Activated CD4-positive, alpha-beta memory T cell treated with anti-CD3 and anti-CD28 coated beads for 36 hours (primary cell): ENCODE measurements around the gene SCAPER. TPM values are rescaled to one million over a fixed set of nuclear protein-coding genes. Genes with fewer than 3 reads are reported as not detected.
"Not testable (repeated sequence)": the region's sequence is repeated elsewhere in the genome, so short reads cannot be mapped to it uniquely, and the experiment has no call there.

Experiments
- CTCF ChIA-PET: fragments of 350-600 bp; sonication (Branson Sonifier 250); formaldehyde crosslinking; loops from one replicate; lab custom pipeline; 2021; ENCODE audit warnings: antibody characterized with exemption, inconsistent platforms; lab: Charles Lee
- POLR2A ChIA-PET: fragments of 350-600 bp; sonication (Branson Sonifier 250); formaldehyde crosslinking; loops from one replicate; lab custom pipeline; 2021; ENCODE audit warnings: antibody characterized with exemption; lab: Charles Lee
- DNase-seq: peaks from one replicate; pipeline ENCODE4 v3.0.0-alpha.2; 2020
- H3K27ac Mint-ChIP-seq: one replicate; pipeline ENCODE4 v1.8.0; 2021; ENCODE audit warnings: mixed read lengths
- H3K27me3 Mint-ChIP-seq: one replicate; pipeline ENCODE4 v1.8.0; 2021; ENCODE audit warnings: mixed read lengths
- H3K36me3 Mint-ChIP-seq: one replicate; pipeline ENCODE4 v1.8.0; 2021; ENCODE audit warnings: mixed read lengths
- H3K4me1 Mint-ChIP-seq: one replicate; pipeline ENCODE4 v1.8.0; 2021; ENCODE audit warnings: low read depth, mixed read lengths
- H3K4me3 Mint-ChIP-seq: one replicate; pipeline ENCODE4 v1.8.0; 2021; ENCODE audit warnings: mild to moderate bottlenecking, mixed read lengths
- H3K9me3 Mint-ChIP-seq: one replicate; pipeline ENCODE4 v1.8.0; 2021; ENCODE audit warnings: mixed read lengths
- intact Hi-C: fragments of 100-400 bp; cut with micrococcal nuclease; formaldehyde crosslinking; loops from one replicate; pipeline ENCODE4 v1.15.1; 2023
- total RNA-seq, 2 experiments: library from RNA; stranded (reverse); gene quantifications; one replicate each; pipeline ENCODE4 v1.2.3, GENCODE V29; 2021

SCAPER gene
- total RNA-seq, 2 experiments from 2014 or later = 21.5 to 22.9 TPM

DNA sequence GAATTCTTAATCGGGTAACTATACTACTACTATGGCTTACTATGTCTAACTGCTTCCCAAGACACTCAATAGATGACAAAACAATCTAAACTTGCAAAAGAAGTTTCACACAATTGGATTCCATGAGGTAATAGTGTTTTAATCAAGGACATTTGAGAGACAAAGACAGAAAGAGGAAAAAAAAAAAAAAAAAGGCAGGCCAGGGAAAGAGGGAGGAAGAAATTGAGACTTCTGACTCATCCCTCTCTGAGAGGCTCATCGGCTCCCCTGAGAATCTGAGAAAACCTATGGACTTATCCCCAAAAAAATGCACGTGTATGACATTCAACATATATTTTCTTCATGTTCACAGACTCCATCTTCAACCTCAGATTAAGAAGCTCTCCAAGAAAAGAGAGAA, 61.0 kb downstream of the SCAPER start:
- Mint-ChIP-seq H3K4me3 (no peak overlapping the region), H3K27me3 (no peaks in the 10 kb centered on the region), H3K27ac (no peak overlapping the region), H3K36me3 (peaks cover 4% of the 10 kb centered on the region), H3K9me3 (no peaks in the 10 kb centered on the region), H3K4me1 (peaks cover 14% of the 10 kb centered on the region)
- intact Hi-C loops = no loop called here
- POLR2A ChIA-PET = no interaction called here
- CTCF ChIA-PET = interaction anchor here (1.2 kb wide), 1 partner anchor 608 kb away, joined by 4 read pairs; no protein-coding TSS in a partner anchor
- no peak for DNase-seq

- Mint-ChIP-seq H3K27me3 (no peaks in the 10 kb centered on the region), H3K4me3 (no peak overlapping the region), H3K4me1 (peaks cover 14% of the 10 kb centered on the region), H3K9me3 (no peaks in the 10 kb centered on the region), H3K36me3 (peaks cover 8% of the 10 kb centered on the region), H3K27ac (no peak overlapping the region)
- CTCF ChIA-PET = interaction anchor here (1.2 kb wide), 2 partner anchors 201 to 607 kb away, joined by 3 to 4 read pairs; no protein-coding TSS in a partner anchor
- POLR2A ChIA-PET = no interaction called here
- intact Hi-C loops = no loop called here
- DNase-seq = no peak
Observed at GRCh38 chr15:76843269-76843668, 61.9 kb downstream of the SCAPER start.

DNA sequence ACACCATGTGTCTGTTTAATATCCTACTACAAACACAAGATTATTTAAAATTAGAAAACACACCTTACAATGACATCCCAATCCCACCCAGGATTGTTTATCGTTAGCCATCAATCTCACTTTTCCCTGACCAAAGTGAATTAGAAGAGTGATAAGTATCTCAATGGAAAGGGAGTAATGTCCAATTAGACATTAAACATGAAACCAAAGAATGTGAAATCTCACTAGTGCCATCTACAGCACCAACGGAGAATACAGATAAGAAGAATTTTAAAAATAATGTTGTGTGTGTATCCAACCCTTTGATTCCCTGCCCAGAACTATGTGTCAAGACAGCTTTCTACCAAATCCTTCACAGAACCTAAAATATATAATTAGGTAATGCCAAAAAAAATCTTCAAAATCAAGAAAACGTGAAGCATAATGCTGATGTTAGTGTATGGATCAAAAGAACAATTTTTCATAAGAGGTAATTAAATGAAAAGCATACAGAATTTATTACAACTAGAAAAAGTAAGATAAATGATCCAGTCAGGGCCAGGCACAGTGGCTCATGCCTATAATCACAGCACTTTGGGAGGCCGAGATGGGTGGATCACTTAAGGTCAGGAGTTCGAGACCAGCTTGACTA, 64.2 kb downstream of the SCAPER start:
- ChIA-PET POLR2A (no interaction called here), CTCF (interaction anchor here (0.7 to 1.2 kb wide), 3 partner anchors 19 to 590 kb away, joined by 3 read pairs; no protein-coding TSS in a partner anchor)
- intact Hi-C loops = no loop called here
- H3K27ac Mint-ChIP-seq = no peak overlapping the region
- H3K4me3 Mint-ChIP-seq = no peak overlapping the region
- peaks cover 11% of the 10 kb centered on the region for H3K9me3 Mint-ChIP-seq
- H3K4me1 Mint-ChIP-seq = peaks cover 21% of the 10 kb centered on the region
- peaks cover 21% of the 10 kb centered on the region for H3K36me3 Mint-ChIP-seq
- H3K27me3 Mint-ChIP-seq = no peaks in the 10 kb centered on the region
- DNase-seq = no peak

DNA sequence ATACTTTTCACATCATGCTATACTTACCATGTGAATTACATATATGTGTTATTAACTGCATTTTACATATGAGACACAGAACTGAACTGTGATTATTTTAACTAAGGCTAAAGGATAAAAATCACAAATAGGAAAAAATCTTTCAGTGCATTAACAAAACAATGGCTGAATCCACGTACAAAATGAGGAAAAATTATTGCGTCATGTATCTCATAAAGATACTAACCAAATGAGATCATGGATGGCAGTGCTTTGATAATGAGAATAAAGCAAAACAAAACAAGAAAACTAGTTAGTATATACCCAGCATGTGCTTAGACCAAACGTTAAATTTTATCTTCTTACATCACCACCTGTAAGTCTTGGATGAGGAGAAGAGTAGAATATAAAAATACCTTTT, 66.0 kb downstream of the SCAPER start:
- no peak for DNase-seq
- Mint-ChIP-seq H3K9me3 (peaks cover 16% of the 10 kb centered on the region), H3K27ac (no peak overlapping the region), H3K27me3 (no peaks in the 10 kb centered on the region), H3K4me3 (no peak overlapping the region), H3K36me3 (peaks cover 34% of the 10 kb centered on the region), H3K4me1 (peaks cover 16% of the 10 kb centered on the region)
- intact Hi-C loops = no loop called here
- CTCF ChIA-PET = interaction anchor here (1.6 kb wide), 1 partner anchor 197 kb away, joined by 5 read pairs; no protein-coding TSS in a partner anchor
- POLR2A ChIA-PET = no interaction called here

DNA sequence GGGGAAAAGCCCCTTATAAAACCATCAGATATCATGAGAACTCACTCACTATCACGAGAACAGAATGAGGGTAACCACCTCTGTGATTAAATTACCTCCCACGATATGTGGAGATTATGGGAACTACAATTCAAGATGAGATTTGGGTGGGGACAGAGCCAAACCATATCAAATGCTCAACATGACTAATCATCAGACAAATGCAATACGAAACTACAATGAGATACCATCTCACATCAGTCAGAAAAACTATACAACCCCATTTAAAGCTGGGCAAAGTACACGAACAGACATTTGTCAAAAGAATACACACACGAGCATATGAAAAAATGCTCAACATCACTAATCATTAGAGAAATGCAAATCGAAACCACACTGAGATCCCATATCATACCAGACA, 67.7 kb downstream of the SCAPER start:
- POLR2A ChIA-PET = no interaction called here
- Mint-ChIP-seq H3K36me3 (peaks cover 50% of the 10 kb centered on the region), H3K9me3 (peaks cover 31% of the 10 kb centered on the region), H3K27ac (no peak overlapping the region), H3K27me3 (no peaks in the 10 kb centered on the region), H3K4me1 (peaks cover 10% of the 10 kb centered on the region), H3K4me3 (no peak overlapping the region)
- intact Hi-C loops = no loop called here
- CTCF ChIA-PET = interaction anchor here (1.6 kb wide), 1 partner anchor 195 kb away, joined by 5 read pairs; no protein-coding TSS in a partner anchor
- no peak for DNase-seq

GRCh38 chr15:76829939-76830338, 75.2 kb downstream of the SCAPER start:
- no peak for DNase-seq
- Mint-ChIP-seq H3K27ac (no peak overlapping the region), H3K4me1 (peaks cover 9% of the 10 kb centered on the region), H3K9me3 (peaks cover 20% of the 10 kb centered on the region), H3K4me3 (no peak overlapping the region), H3K36me3 (peaks cover 24% of the 10 kb centered on the region), H3K27me3 (no peaks in the 10 kb centered on the region)
- intact Hi-C loops = loop anchor here (5.0 kb wide), 1 partner anchor 178 kb away; no protein-coding TSS in a partner anchor
- ChIA-PET POLR2A (no interaction called here), CTCF (no interaction called here)

DNA sequence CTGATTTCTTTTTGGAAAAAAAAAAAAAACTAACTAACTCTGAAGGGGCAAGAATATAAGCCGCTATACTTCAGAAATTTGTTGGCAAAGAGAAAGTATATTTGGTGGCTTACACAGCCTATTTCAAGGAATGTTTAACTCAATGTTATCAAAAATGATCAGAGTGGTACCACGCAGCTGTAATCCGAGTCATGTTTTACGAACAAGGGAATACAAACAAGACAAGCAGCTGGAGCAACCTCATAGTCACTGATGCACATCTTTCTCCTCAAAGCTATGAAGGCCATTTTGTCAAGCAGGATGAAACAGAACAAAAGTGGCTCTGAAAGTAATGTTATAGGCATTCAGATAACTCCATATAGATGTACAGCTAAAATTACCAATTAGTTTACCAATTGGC, 81.2 kb downstream of the SCAPER start:
- no peak overlapping the region for H3K4me3 Mint-ChIP-seq
- intact Hi-C loops = no loop called here
- H3K36me3 Mint-ChIP-seq = peaks cover 6% of the 10 kb centered on the region
- H3K27ac Mint-ChIP-seq = no peak overlapping the region
- no peak for DNase-seq
- H3K9me3 Mint-ChIP-seq = peaks cover 4% of the 10 kb centered on the region
- ChIA-PET POLR2A (interaction anchor here (0.6 kb wide), 1 partner anchor 21 kb away, joined by 4 read pairs; no protein-coding TSS in a partner anchor), CTCF (no interaction called here)
- H3K27me3 Mint-ChIP-seq = no peaks in the 10 kb centered on the region
- H3K4me1 Mint-ChIP-seq = peaks cover 15% of the 10 kb centered on the region

GRCh38 chr15:76823303-76823702, 81.8 kb downstream of the SCAPER start:
- DNase-seq = no peak
- Mint-ChIP-seq H3K4me3 (no peak overlapping the region), H3K4me1 (peaks cover 15% of the 10 kb centered on the region), H3K9me3 (peaks cover 4% of the 10 kb centered on the region), H3K27me3 (no peaks in the 10 kb centered on the region), H3K36me3 (peaks cover 11% of the 10 kb centered on the region), H3K27ac (no peak overlapping the region)
- ChIA-PET CTCF (no interaction called here), POLR2A (no interaction called here)
- intact Hi-C loops = no loop called here

DNA sequence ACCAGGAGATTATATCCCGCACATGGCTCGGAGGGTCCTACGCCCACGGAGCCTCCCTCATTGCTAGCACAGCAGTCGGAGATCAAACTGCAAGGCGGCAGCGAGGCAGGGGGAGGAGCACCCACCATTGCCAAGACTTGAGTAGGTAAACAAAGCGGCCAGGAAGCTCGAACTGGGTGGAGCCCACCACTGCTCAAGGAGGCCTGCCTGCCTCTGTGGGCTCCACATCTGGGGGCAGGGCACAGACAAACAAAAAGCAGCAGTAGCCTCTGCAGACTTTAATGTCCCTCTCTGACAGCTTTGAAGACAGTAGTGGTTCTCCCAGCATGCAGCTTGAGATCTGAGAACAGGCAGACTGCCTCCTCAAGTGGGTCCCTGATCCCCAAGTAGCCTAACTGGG, 86.2 kb downstream of the SCAPER start:
- H3K4me3 Mint-ChIP-seq, intact Hi-C loops, H3K27me3 Mint-ChIP-seq, H3K27ac Mint-ChIP-seq, H3K9me3 Mint-ChIP-seq, DNase-seq, CTCF ChIA-PET, H3K4me1 Mint-ChIP-seq: not testable (repeated sequence)
- peaks cover 13% of the 10 kb centered on the region for H3K36me3 Mint-ChIP-seq
- POLR2A ChIA-PET = interaction anchor here (0.9 kb wide), 1 partner anchor 15 kb away, joined by 3 read pairs; no protein-coding TSS in a partner anchor

DNA sequence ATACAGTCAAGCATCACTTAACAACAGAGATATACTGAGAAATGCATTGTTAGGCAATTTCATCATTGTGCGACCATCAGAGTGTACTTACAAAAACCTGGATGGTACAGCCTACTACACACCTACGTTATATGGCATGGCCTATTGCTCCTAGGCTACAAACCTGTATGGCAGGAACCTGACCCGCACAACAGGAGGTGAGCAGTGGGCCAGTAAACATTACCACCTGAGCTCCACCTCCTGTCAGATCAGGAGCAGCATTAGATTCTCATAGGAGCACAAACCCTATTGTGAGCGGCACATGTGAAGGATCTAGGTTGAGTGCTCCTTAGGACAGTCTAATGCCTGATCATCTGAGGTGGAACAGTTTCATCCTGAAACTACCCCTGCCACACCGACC, 89.7 kb downstream of the SCAPER start:
- no peak overlapping the region for H3K4me3 Mint-ChIP-seq
- H3K4me1 Mint-ChIP-seq = peaks cover 13% of the 10 kb centered on the region
- POLR2A ChIA-PET = no interaction called here
- peaks cover 4% of the 10 kb centered on the region for H3K9me3 Mint-ChIP-seq
- intact Hi-C loops = no loop called here
- CTCF ChIA-PET = no interaction called here
- DNase-seq = no peak
- no peaks in the 10 kb centered on the region for H3K27me3 Mint-ChIP-seq
- H3K27ac Mint-ChIP-seq = no peak overlapping the region
- H3K36me3 Mint-ChIP-seq = peaks cover 11% of the 10 kb centered on the region

GRCh38 chr15:76812381-76812780, 92.8 kb downstream of the SCAPER start:
- no peak overlapping the region for H3K4me3 Mint-ChIP-seq
- no peak overlapping the region for H3K27ac Mint-ChIP-seq
- CTCF ChIA-PET = interaction anchor here (1.1 kb wide), 1 partner anchor 8 kb away, joined by 3 read pairs; no protein-coding TSS in a partner anchor
- H3K9me3 Mint-ChIP-seq = no peaks in the 10 kb centered on the region
- peaks cover 7% of the 10 kb centered on the region for H3K4me1 Mint-ChIP-seq
- no peaks in the 10 kb centered on the region for H3K27me3 Mint-ChIP-seq
- H3K36me3 Mint-ChIP-seq = peaks cover 5% of the 10 kb centered on the region
- no peak for DNase-seq
- intact Hi-C loops = no loop called here
- POLR2A ChIA-PET = no interaction called here

DNA sequence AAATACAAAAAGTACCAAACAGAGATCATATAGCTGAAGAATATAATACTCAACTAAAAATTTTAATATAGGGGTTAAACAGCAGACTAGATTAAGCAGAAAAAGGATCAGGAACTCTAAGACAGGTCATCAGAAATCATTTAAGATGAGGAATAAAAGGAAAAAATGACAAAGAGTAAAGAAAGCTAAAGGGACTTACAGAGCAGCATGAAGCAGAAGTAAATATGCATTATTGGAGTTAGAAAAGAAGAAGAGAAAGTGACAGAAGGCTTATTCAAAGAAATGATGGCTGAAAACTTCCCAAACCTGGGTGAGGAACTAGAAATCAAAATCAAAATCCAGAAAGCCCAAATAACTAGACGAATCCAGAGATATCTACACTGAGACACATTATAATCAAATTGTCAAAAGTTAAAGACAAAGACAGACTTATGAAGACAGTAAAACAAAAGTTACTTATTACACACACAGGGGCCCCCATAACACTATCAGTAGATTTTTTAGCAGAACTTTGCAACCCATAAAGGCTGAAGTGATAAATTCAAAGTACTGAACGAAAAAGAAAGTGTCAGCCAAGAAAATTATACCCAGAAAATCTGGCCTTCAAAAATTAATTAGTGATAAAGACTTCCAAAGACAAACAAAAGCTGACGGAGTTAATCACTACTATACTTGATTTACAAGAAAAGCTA, 95.6 kb downstream of the SCAPER start:
- Mint-ChIP-seq H3K27ac (no peak overlapping the region), H3K4me1 (peaks cover 7% of the 10 kb centered on the region), H3K9me3 (no peaks in the 10 kb centered on the region), H3K4me3 (no peak overlapping the region), H3K27me3 (no peaks in the 10 kb centered on the region), H3K36me3 (peaks cover 4% of the 10 kb centered on the region)
- no peak for DNase-seq
- CTCF ChIA-PET = interaction anchor here (1.2 kb wide), 1 partner anchor 10 kb away, joined by 3 read pairs; no protein-coding TSS in a partner anchor
- intact Hi-C loops = no loop called here
- POLR2A ChIA-PET = no interaction called here
